ENCODE data around the gene CORO2A. TPM values are rescaled to one million over a fixed set of nuclear protein-coding genes. Genes with fewer than 3 reads are reported as not detected.

CORO2A gene
- total and polyA plus RNA-seq, 2 of the 13 experiments (the other 11 are each of a cell fraction or from before 2014, with no cell fraction given): 14.4 to 15.3 TPM

- TF ChIP-seq REPIN1 (CRISPR knock-in tag; IDR thresholded peaks at IDR 0.05; ENCODE audit: borderline replicate concordance, low read depth): peak; percentile 66; the same call in 1 of the 2 replicates
- no peak for TF ChIP-seq CHD2 (IDR thresholded peaks at IDR 0.05; ENCODE audit: low read depth, low read length)
- no peak for TF ChIP-seq ZNF563 (CRISPR knock-in tag; IDR thresholded peaks at IDR 0.05)
- no peak for TF ChIP-seq ZFYVE20 (CRISPR knock-in tag; IDR thresholded peaks at IDR 0.05; ENCODE audit: borderline replicate concordance, low read depth)
- TF ChIP-seq GABPB1 (CRISPR knock-in tag; IDR thresholded peaks at IDR 0.05): no peak
- no peak for TF ChIP-seq TOPORS (CRISPR knock-in tag; IDR thresholded peaks at IDR 0.05)
- no peak for TF ChIP-seq ZNF549 (CRISPR knock-in tag; IDR thresholded peaks at IDR 0.05)
- no peak for TF ChIP-seq ZSCAN9 (CRISPR knock-in tag; IDR thresholded peaks at IDR 0.05; ENCODE audit: borderline replicate concordance)
- no peak for TF ChIP-seq GABPA (IDR thresholded peaks at IDR 0.05; ENCODE audit: low read depth, low read length)
- TF ChIP-seq GABPA (CRISPR knock-in tag; IDR thresholded peaks at IDR 0.05; ENCODE audit: low read depth): no peak
- no peak for TF ChIP-seq ZNF740 (CRISPR knock-in tag; IDR thresholded peaks at IDR 0.05)
- TF ChIP-seq MTERF4 (CRISPR knock-in tag; IDR thresholded peaks at IDR 0.05): 0 out of 2 replicates have a peak, but pooled peaks have one; percentile 25
- TF ChIP-seq TRAFD1 (CRISPR knock-in tag; IDR thresholded peaks at IDR 0.05; ENCODE audit: borderline replicate concordance): no peak
- TF ChIP-seq FIP1L1 (IDR thresholded peaks at IDR 0.05; ENCODE audit: borderline replicate concordance, insufficient read depth, low read depth, low read length): no peak
- TF ChIP-seq HOXA3 (CRISPR knock-in tag; IDR thresholded peaks at IDR 0.05): peak; percentile 84
- TF ChIP-seq GATAD2A (CRISPR knock-in tag; IDR thresholded peaks at IDR 0.05): peak; percentile 58
- 0 out of 2 replicates have a peak, but pooled peaks have one; percentile 14 for TF ChIP-seq SAP130 (CRISPR knock-in tag; IDR thresholded peaks at IDR 0.05; ENCODE audit: low read depth)
- TF ChIP-seq ZFAT (CRISPR knock-in tag; conservative IDR thresholded peaks at IDR 0.05): no peak
- no peak for TF ChIP-seq NR1H2 (CRISPR knock-in tag; IDR thresholded peaks at IDR 0.05; ENCODE audit: borderline replicate concordance, low read depth)
- no peak for TF ChIP-seq EEA1 (CRISPR knock-in tag; IDR thresholded peaks at IDR 0.05; ENCODE audit: borderline replicate concordance)
- peak; percentile 87 for TF ChIP-seq HNF4G (IDR thresholded peaks at IDR 0.05; ENCODE audit: borderline replicate concordance, low read depth, low read length)
- peak; percentile 48; the same call in 1 of the 2 replicates for TF ChIP-seq HNF4G (CRISPR knock-in tag; IDR thresholded peaks at IDR 0.05; ENCODE audit: borderline replicate concordance, low read depth)
- no peak for TF ChIP-seq ZNF800 (CRISPR knock-in tag; IDR thresholded peaks at IDR 0.05)
- TF ChIP-seq ZNF557 (CRISPR knock-in tag; IDR thresholded peaks at IDR 0.05): no peak
- 0 out of 2 replicates have a peak, but pooled peaks have one; percentile 19 for TF ChIP-seq KDM6A (CRISPR knock-in tag; IDR thresholded peaks at IDR 0.05; ENCODE audit: low read depth)
These were observed 9.4 kb downstream of the CORO2A start (continued) for GRCh38 chr9:98182889-98183599.

All from HepG2 (cell line).